Spleen (tissue), 11 donors: ENCODE data around the gene OPN3. TPM values are rescaled to one million over a fixed set of nuclear protein-coding genes. Genes with fewer than 3 reads are reported as not detected.

Experiments used
- DNase-seq: peaks from one replicate; pipeline ENCODE4 v3.0.0-alpha.2; 2020
- H3K27ac ChIP-seq, 8 donors: fragments of 200-600 bp; sonication (generic) in 7 of 8; 1 replicate in 4 of 8; 2 replicates in 4 of 8; pipeline versions ENCODE4 v1.5.0 to v1.8.0; 2016 to 2021; ENCODE audit warnings: inconsistent platforms in 4 of 8, mild to moderate bottlenecking in 4 of 8, moderate library complexity in 1 of 8
- H3K27me3 ChIP-seq, 7 donors: fragments of 200-600 bp; sonication (generic) in 6 of 7; replicated peaks in 1 of 7; 1 replicate in 4 of 7; 2 replicates in 3 of 7; pipeline versions ENCODE4 v1.5.0 to v1.8.0; 2016 to 2021; ENCODE audit warnings: inconsistent platforms in 3 of 7, mild to moderate bottlenecking in 1 of 7
- H3K36me3 ChIP-seq, 6 donors: fragments of 200-600 bp; sonication (generic) in 5 of 6; 1 replicate in 4 of 6; 2 replicates in 2 of 6; pipeline versions ENCODE4 v1.5.0 to v1.8.0; 2016 to 2021; ENCODE audit warnings: inconsistent platforms in 2 of 6
- H3K4me1 ChIP-seq, 6 donors: fragments of 200-600 bp; sonication (generic) in 5 of 6; 1 replicate in 3 of 6; 2 replicates in 3 of 6; pipeline versions ENCODE4 v1.5.0 to v1.8.0; 2016 to 2021; ENCODE audit warnings: inconsistent platforms in 3 of 6
- H3K4me3 ChIP-seq, 8 donors: fragments of 200-600 bp; sonication (generic) in 7 of 8; 1 replicate in 4 of 8; 2 replicates in 4 of 8; pipeline versions ENCODE4 v1.5.0 to v1.8.0; 2016 to 2021; ENCODE audit warnings: inconsistent platforms in 4 of 8, mild to moderate bottlenecking in 4 of 8, moderate library complexity in 2 of 8
- H3K9me3 ChIP-seq, 8 donors: fragments of 200-600 bp; sonication (generic) in 7 of 8; 1 replicate in 4 of 8; 2 replicates in 4 of 8; pipeline versions ENCODE4 v1.5.0 to v1.8.0; 2016 to 2021; ENCODE audit warnings: inconsistent platforms in 4 of 8
- POLR2A ChIP-seq, 3 donors: fragments of 450-650 bp; IDR thresholded peaks; one replicate each; pipeline ENCODE4 v1.5.1; 2017; ENCODE audit warnings: antibody characterized with exemption in 3 of 3, mild to moderate bottlenecking in 1 of 3
- POLR2AphosphoS5 ChIP-seq, 3 donors: sonication (generic); formaldehyde crosslinking; IDR thresholded peaks; one replicate each; pipeline ENCODE4 v1.5.1; 2017; ENCODE audit warnings: antibody characterized with exemption in 3 of 3
- WGBS, 5 donors: extraction: QIAGEN DNeasy Blood & Tissue Kit in 3 of 5; methylation state at CpG; one replicate each; pipeline versions ENCODE4 v1.1.5 to v1.1.7; 2013 to 2018; 5-methylcytosine and 5-hydroxymethylcytosine counted together
- intact Hi-C: fragments of 100-400 bp; cut with DNase I; formaldehyde crosslinking; loops from one replicate; pipeline ENCODE4 v1.15.0; 2023; ENCODE audit warnings: low total_unique reads
- polyA plus RNA-seq, 3 donors: library from polyadenylated mRNA; stranded (reverse); fragments of 200-250 nt; gene quantifications; one replicate each; pipeline ENCODE4 v1.2.1, GENCODE V29; 2013
- total RNA-seq, 7 donors: library from RNA; depleted of rRNA in 3 of 7; stranded (reverse); fragments of >200 nt in 3 of 7; fragmentation: NEBNext Ultra II Directional in 4 of 7; extraction: Animal tissue kit (Norgen Biotek cat#: 25700) in 4 of 7; gene quantifications; one replicate each; pipeline versions ENCODE4 v1.1.0 to v1.2.1, GENCODE V29; 2016 to 2021
- TF ChIP-seq, protein P1 (sequence below), 11 experiments: fragments of 200-600 bp in 7 of 11; fragments of 450-650 bp in 4 of 11; sonication (generic) in 4 of 11; IDR thresholded peaks in 8 of 11; conservative IDR thresholded peaks in 3 of 11; 1 replicate in 7 of 11; 2 replicates in 4 of 11; pipeline versions ENCODE4 v1.4.0 to v1.8.0; 2016 to 2021; ENCODE audit warnings: antibody characterized with exemption in 11 of 11, inconsistent platforms in 4 of 11, mild to moderate bottlenecking in 1 of 11
- donor health status: healthy with polysubstance abuse.
- donor health status: DM: no; HTN: no; CAD: no; lungs with moderate emphysema.
- donor health status: DM: no; HTN: no; CAD: no.
- donor health status: Bipolar disorder and iron deficiency.
- donor health status: healthy.
- donor health status: DM: no; HTN: no; CAD: no.
- donor health status: DM: yes; HTN: yes; CAD: no.

The OPN3 gene
- total and polyA plus RNA-seq, 10 donors, result 15.1 to 39.4 (median 24.6) TPM

GRCh38 chr1:241639623-241640148 lies 483 bp downstream of the OPN3 start:
- Histone ChIP-seq H3K4me3 (peak overlapping the region; percentile 67 to 87 (median 76)), H3K27ac (peak overlapping the region; percentile 73 to 93 (median 90)), H3K27me3 (no peaks in the 10 kb centered on the region), H3K36me3 (peaks cover 0 to 10% (median 3%) of the 10 kb centered on the region in 6 donors), H3K4me1 (peaks cover 18 to 56% (median 41%) of the 10 kb centered on the region in 6 donors), H3K9me3 (peaks cover 0 to 13% (median 4%) of the 10 kb centered on the region in 8 donors)
- 0 to 2% (median 0%) methylated on average over 33 to 42 of the region's 42 CpGs for WGBS, 5 donors
- TF ChIP-seq POLR2AphosphoS5 (IDR thresholded peaks at IDR 0.05), result no peak
- TF ChIP-seq, protein P1, sequence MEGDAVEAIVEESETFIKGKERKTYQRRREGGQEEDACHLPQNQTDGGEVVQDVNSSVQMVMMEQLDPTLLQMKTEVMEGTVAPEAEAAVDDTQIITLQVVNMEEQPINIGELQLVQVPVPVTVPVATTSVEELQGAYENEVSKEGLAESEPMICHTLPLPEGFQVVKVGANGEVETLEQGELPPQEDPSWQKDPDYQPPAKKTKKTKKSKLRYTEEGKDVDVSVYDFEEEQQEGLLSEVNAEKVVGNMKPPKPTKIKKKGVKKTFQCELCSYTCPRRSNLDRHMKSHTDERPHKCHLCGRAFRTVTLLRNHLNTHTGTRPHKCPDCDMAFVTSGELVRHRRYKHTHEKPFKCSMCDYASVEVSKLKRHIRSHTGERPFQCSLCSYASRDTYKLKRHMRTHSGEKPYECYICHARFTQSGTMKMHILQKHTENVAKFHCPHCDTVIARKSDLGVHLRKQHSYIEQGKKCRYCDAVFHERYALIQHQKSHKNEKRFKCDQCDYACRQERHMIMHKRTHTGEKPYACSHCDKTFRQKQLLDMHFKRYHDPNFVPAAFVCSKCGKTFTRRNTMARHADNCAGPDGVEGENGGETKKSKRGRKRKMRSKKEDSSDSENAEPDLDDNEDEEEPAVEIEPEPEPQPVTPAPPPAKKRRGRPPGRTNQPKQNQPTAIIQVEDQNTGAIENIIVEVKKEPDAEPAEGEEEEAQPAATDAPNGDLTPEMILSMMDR (IDR thresholded peaks at IDR 0.05 in 8 of 11, conservative IDR thresholded peaks at IDR 0.05 in 3 of 11), result no peak
- TF ChIP-seq POLR2A (IDR thresholded peaks at IDR 0.05), result no peak
- intact Hi-C loops, result loop anchor here (10.0 kb wide), 1 partner anchor 205 kb away; the partner anchor contains the start of gene EXO1
- peak; percentile 91 for DNase-seq

DNA sequence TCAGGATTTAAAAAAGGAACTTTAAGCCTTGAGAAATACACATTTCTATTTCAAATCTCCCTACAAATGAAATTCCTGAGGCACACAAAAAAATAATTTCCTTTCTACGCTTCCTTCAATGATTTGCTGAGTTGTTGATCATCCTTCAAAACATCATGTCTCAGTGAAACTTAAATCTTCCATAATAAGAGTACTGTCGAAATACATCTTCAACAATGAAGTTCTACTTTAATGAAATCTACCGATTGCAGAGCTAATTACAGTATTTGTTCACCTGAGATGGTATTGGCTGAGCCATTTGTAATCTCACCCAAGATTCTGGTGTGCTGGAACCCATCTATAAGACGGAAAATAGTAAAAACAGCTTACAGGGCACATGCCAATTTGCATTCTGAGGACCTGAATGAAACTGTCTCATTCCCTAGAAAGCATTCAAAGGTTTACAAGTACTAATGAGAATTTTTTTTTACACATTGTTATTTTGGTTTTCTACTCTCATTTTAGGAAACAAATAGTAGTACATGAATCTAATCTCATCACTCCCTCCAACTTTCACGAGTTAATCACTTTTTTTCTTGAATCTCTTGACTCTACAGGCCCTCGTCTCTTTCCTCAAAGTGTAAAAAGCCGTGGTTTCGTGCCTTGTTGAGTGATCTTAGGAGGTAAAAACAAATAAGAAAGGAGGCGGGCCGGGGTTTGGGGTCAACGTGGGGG lies 1.1 kb downstream of the OPN3 start:
- H3K27ac ChIP-seq, result peak overlapping the region in 7 of 8 donors; percentile 73 to 93 (median 90)
- peak overlapping the region; percentile 67 to 87 (median 76) for H3K4me3 ChIP-seq
- intact Hi-C loops, result loop anchor here (10.0 kb wide), 1 partner anchor 206 kb away; the partner anchor contains the start of gene EXO1
- DNase-seq, result no peak
- H3K27me3 ChIP-seq, result no peaks in the 10 kb centered on the region
- peaks cover 0 to 13% (median 4%) of the 10 kb centered on the region in 8 donors for H3K9me3 ChIP-seq
- 7 to 10% (median 8%) methylated on average over 11 of the region's 11 CpGs for WGBS, 5 donors
- peaks cover 0 to 16% (median 7%) of the 10 kb centered on the region in 6 donors for H3K36me3 ChIP-seq
- TF ChIP-seq POLR2AphosphoS5 (IDR thresholded peaks at IDR 0.05) (no peak), POLR2A (IDR thresholded peaks at IDR 0.05) (no peak)
- TF ChIP-seq, protein P1 (IDR thresholded peaks at IDR 0.05 in 8 of 11, conservative IDR thresholded peaks at IDR 0.05 in 3 of 11), result no peak
- peaks cover 18 to 59% (median 41%) of the 10 kb centered on the region in 6 donors for H3K4me1 ChIP-seq

DNA sequence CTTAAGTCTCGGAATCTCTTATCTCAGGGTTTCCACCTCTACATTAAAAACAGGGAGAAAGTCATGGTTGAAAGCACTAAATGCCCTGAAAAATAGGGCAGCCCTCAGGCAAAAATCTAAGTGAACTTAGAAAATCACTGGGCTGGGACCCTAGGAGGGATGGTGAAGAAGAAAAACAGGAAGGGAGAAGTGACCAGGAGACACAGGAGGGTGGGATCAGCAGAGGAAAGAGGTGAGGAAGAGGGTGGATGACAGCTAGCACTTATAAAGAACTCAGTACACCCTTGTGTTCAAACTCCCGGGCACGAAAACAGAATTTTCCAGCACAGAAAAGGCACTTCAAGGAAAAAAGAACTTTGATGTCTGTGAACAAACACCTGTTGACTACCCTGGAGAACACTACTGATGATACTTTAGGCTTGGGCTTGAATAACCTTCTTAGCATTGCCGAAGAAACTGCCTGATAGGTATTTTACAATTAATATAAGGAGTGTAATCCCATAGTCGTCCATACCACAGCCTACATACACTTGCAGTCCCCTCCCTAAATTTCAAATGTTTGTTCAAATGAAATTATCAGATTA lies 2.0 kb downstream of the OPN3 start:
- Histone ChIP-seq H3K27me3 (no peaks in the 10 kb centered on the region), H3K9me3 (peaks cover 0 to 9% (median 2%) of the 10 kb centered on the region in 8 donors), H3K4me1 (peaks cover 18 to 59% (median 41%) of the 10 kb centered on the region in 6 donors), H3K36me3 (peaks cover 0 to 20% (median 8%) of the 10 kb centered on the region in 6 donors), H3K27ac (peak overlapping the region in 2 of 8 donors; percentile 12 to 30), H3K4me3 (peak overlapping the region in 4 of 8 donors; percentile 7 to 87 (median 78))
- intact Hi-C loops, result loop anchor here (10.0 kb wide), 1 partner anchor 207 kb away; the partner anchor contains the start of gene EXO1
- DNase-seq, result no peak
- 79 to 88% (median 83%) methylated on average over 5 of the region's 5 CpGs for WGBS, 5 donors
- TF ChIP-seq POLR2A (IDR thresholded peaks at IDR 0.05), result no peak
- TF ChIP-seq POLR2AphosphoS5 (IDR thresholded peaks at IDR 0.05), result no peak
- TF ChIP-seq, protein P1 (IDR thresholded peaks at IDR 0.05 in 8 of 11, conservative IDR thresholded peaks at IDR 0.05 in 3 of 11), result no peak
